ENCODE measurements around the gene LRP3.

The LRP3 gene

DNA sequence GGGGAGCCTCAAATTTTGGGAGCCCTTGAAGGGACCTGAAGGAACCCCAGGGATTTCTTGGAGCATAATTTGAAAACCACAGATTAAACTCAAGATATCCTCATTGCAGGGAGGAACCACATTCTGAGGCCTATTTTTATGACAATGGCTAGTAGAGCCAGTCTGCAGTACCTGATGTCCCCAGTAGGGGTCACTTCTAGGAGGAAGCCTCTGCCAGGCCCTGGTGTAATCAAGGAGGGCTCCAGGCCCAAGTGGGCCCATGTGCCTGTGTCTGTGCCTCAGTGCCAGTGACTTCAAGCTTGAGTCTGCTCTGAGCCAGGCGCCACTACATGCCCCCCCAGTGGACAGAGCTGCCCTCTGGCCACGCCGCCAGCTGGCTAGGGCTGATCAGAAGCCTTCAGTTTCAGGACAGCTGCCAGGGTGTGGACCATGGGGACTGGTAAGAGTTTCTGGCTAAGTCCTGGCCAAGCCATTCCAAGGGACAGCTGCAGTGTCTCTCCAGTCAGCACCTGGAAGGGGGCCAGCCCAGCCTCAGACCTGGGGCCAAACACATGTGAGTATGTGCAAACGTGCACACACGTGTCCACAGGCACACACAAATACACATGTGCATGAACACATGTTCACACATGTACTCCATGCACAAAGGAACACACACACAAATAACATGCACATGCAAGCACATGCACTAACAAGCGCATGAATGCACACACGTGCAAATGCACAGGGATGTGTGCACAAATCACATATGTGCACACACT lies 52.0 kb downstream of the LRP3 start:
- H3K27ac Mint-ChIP-seq: no peak overlapping the region
- H3K4me3 Mint-ChIP-seq: no peak overlapping the region
- TF ChIP-seq, protein P1, sequence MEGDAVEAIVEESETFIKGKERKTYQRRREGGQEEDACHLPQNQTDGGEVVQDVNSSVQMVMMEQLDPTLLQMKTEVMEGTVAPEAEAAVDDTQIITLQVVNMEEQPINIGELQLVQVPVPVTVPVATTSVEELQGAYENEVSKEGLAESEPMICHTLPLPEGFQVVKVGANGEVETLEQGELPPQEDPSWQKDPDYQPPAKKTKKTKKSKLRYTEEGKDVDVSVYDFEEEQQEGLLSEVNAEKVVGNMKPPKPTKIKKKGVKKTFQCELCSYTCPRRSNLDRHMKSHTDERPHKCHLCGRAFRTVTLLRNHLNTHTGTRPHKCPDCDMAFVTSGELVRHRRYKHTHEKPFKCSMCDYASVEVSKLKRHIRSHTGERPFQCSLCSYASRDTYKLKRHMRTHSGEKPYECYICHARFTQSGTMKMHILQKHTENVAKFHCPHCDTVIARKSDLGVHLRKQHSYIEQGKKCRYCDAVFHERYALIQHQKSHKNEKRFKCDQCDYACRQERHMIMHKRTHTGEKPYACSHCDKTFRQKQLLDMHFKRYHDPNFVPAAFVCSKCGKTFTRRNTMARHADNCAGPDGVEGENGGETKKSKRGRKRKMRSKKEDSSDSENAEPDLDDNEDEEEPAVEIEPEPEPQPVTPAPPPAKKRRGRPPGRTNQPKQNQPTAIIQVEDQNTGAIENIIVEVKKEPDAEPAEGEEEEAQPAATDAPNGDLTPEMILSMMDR (IDR thresholded peaks at IDR 0.05; ENCODE audit: unreplicated experiment in 3 of 3): peak; percentile 15 to 43 (median 33)
- no peaks in the 10 kb centered on the region for H3K9me3 Mint-ChIP-seq
- H3K4me1 Mint-ChIP-seq: no peaks in the 10 kb centered on the region
- H3K36me3 Mint-ChIP-seq (ENCODE audit: low read depth): no peaks in the 10 kb centered on the region
- H3K27me3 Mint-ChIP-seq (ENCODE audit: low read depth): peaks cover 7% of the 10 kb centered on the region

DNA sequence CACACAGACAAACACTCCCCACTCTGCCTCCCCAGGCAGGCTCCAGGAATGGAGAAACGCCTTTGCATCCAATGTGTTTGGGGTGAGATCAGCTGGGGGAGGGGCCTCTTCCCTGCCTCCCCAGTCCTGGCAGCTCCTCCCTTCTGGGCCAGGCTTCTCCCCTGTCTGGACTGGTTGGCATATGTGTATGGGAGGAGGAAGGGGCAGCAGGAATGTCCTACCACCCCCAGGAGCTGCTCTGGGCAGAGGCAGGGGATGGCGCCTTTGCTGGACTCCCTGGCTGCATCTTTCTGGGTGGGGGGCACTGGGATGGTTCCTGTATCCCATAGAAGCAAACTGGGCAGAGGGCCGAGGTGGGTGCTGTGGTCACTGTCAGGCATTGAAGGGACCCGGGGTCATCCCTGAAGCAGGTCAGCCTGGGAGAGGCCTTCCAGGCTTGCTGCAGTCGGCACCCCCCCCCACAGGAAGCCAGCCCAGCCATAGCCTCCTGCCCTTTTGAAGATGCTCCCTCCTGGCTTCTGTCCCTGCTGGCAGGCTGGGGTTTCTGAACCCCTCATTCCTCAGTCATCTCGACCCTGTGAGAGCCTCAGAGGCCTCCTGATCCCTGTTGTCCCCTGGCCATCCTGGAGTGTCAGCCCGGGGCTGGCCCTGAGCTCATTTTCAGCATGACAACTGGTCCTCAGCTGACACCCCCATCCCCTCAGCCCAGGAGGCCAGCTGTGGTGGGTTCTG lies 52.7 kb downstream of the LRP3 start:
- Mint-ChIP-seq H3K27ac (no peak overlapping the region), H3K36me3 (ENCODE audit: low read depth) (no peaks in the 10 kb centered on the region), H3K9me3 (no peaks in the 10 kb centered on the region), H3K27me3 (ENCODE audit: low read depth) (peaks cover 7% of the 10 kb centered on the region), H3K4me3 (no peak overlapping the region), H3K4me1 (no peaks in the 10 kb centered on the region)
- TF ChIP-seq, protein P1 (IDR thresholded peaks at IDR 0.05; ENCODE audit: unreplicated experiment in 3 of 3): no peak

DNA sequence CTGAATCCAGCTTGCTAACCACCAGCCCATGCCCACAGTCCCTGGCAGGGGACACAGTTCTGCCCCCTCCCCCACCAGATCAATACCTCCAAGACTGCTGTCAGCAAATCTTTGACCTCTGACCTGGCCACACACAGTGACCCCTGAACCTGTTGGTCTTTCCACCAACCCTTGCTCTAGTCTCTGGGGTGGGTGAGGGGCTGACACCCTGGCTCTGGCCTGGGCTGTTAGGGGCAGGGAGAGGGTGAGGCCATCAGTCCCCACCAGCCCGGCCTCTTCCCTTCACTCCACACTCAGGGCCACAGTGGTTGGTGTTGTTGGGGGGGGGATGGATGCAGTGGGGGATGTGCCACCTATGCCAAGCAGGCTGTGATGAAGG lies 53.3 kb downstream of the LRP3 start:
- Mint-ChIP-seq H3K4me3 (no peak overlapping the region), H3K4me1 (no peaks in the 10 kb centered on the region), H3K36me3 (ENCODE audit: low read depth) (no peaks in the 10 kb centered on the region), H3K27ac (no peak overlapping the region), H3K9me3 (no peaks in the 10 kb centered on the region), H3K27me3 (ENCODE audit: low read depth) (peaks cover 4% of the 10 kb centered on the region)
- TF ChIP-seq, protein P1 (IDR thresholded peaks at IDR 0.05; ENCODE audit: unreplicated experiment in 3 of 3): no peak

DNA sequence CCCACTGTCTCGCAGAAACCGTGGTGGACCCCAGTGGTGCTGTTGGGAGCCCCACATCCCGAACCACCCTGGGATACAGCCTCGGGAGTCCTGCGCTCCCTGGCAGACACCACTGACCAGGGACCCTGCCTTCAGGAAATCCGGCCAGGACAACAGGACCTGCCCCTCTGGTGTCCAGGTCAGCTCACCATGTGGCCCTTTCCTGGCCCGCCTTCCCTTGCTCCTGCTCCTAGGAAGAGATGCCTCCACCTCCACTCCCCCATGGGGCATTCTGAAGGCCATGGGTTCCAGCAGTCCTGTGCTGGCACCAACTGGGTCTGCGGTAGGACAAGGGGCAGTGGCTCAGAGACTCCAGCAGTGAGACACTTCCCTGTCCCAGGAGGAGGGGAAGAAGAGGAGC lies 54.0 kb downstream of the LRP3 start:
- TF ChIP-seq, protein P1 (IDR thresholded peaks at IDR 0.05; ENCODE audit: unreplicated experiment in 3 of 3): no peak
- H3K4me3 Mint-ChIP-seq: no peak overlapping the region
- H3K36me3 Mint-ChIP-seq (ENCODE audit: low read depth): no peaks in the 10 kb centered on the region
- no peaks in the 10 kb centered on the region for H3K9me3 Mint-ChIP-seq
- no peak overlapping the region for H3K27ac Mint-ChIP-seq
- no peaks in the 10 kb centered on the region for H3K4me1 Mint-ChIP-seq
- H3K27me3 Mint-ChIP-seq (ENCODE audit: low read depth): no peaks in the 10 kb centered on the region

DNA sequence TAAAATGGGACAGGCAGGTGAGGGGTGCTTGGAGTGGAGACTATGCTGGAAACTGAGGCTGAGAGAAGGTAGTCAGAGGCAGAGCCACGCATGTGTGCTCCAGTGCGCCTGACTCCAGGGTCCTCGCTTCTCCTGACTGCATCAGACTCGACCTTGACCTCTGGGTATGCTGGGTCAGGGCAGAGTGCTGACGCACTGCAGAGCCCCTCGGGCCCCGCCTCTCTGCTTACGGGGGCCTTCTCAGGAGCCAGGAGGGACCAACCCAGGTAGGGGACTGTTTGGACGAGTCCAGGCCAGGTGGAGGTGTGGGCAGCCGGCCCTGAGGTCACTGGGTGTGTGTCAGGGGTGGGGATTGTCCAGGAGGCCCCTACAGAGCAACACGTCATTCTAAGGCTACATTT lies 54.4 kb downstream of the LRP3 start:
- H3K36me3 Mint-ChIP-seq (ENCODE audit: low read depth): no peaks in the 10 kb centered on the region
- TF ChIP-seq, protein P1 (IDR thresholded peaks at IDR 0.05; ENCODE audit: unreplicated experiment in 3 of 3): no peak

More for the DNA sequence above, 54.4 kb downstream of the LRP3 start:
- Mint-ChIP-seq H3K9me3 (no peaks in the 10 kb centered on the region), H3K4me1 (no peaks in the 10 kb centered on the region), H3K27ac (no peak overlapping the region), H3K27me3 (ENCODE audit: low read depth) (no peaks in the 10 kb centered on the region), H3K4me3 (no peak overlapping the region)

Data from nephron (organoid).